Vagina (tissue), 2 donors: Measurements from ENCODE around the gene ZNF17. TPM values are rescaled to one million over a fixed set of nuclear protein-coding genes. Genes with fewer than 3 reads are reported as not detected.
A peak's percentile ranks its signal among the peaks of the same experiment; 100 is the strongest.

Experiments used
- DNase-seq, 2 donors: peaks; one replicate each; pipeline ENCODE4 v3.0.0-alpha.2; 2017; ENCODE audit errors: extremely low spot score in 2 of 2
- H3K27ac ChIP-seq: fragments of 200-600 bp; sonication (generic); one replicate; pipeline ENCODE4 v1.5.1; 2019
- H3K27me3 ChIP-seq: fragments of 200-600 bp; sonication (generic); one replicate; pipeline ENCODE4 v1.5.1; 2019
- H3K36me3 ChIP-seq, 2 donors: fragments of 200-600 bp; sonication (generic); one replicate each; pipeline ENCODE4 v1.5.1; 2017 to 2019
- H3K4me1 ChIP-seq: fragments of 200-600 bp; sonication (generic); one replicate; pipeline ENCODE4 v1.5.1; 2019
- H3K4me3 ChIP-seq, 2 donors: fragments of 200-600 bp; sonication (generic); 1 replicate in 1 of 2; 2 replicates in 1 of 2; pipeline ENCODE4 v1.5.1; 2016 to 2019
- H3K9me3 ChIP-seq: fragments of 200-600 bp; sonication (generic); one replicate; pipeline ENCODE4 v1.5.1; 2019
- CTCF ChIP-seq, 3 experiments: fragments of 450-650 bp in 2 of 3; fragments of 200-600 bp in 1 of 3; sonication (generic) in 1 of 3; IDR thresholded peaks; one replicate each; pipeline ENCODE4 v1.5.1; 2017 to 2019; ENCODE audit warnings: antibody characterized with exemption in 3 of 3, mild to moderate bottlenecking in 2 of 3, moderate library complexity in 2 of 3
- POLR2A ChIP-seq, 2 donors: fragments of 450-650 bp; IDR thresholded peaks; one replicate each; pipeline ENCODE4 v1.6.1; 2017; ENCODE audit warnings: antibody characterized with exemption in 2 of 2, mild to moderate bottlenecking in 2 of 2, moderate library complexity in 2 of 2
- POLR2AphosphoS5 ChIP-seq, 2 donors: sonication (generic); formaldehyde crosslinking; IDR thresholded peaks; one replicate each; pipeline ENCODE4 v1.9.0; 2017; ENCODE audit warnings: antibody characterized with exemption in 2 of 2, mild to moderate bottlenecking in 2 of 2, low read depth in 1 of 2; ENCODE audit not compliant: insufficient read depth in 1 of 2
- intact Hi-C: fragments of 100-400 bp; cut with DNase I; formaldehyde crosslinking; loops from one replicate; pipeline ENCODE4 v1.15.1; 2023
- small RNA-seq: library from RNA; depleted of rRNA; stranded (forward); fragments of <200 nt; gene quantifications from one replicate; pipeline ENCODE3, GENCODE V24; 2016
- total RNA-seq: library from RNA; depleted of rRNA; stranded (reverse); fragments of >200 nt; gene quantifications from one replicate; pipeline ENCODE4 v1.2.3, GENCODE V29; 2016

Gene ZNF17
- total RNA-seq, 1 donor from 2014 or later, result 18.4 TPM

- H3K27ac ChIP-seq, result no peak overlapping the region
- DNase-seq, result no peak
- intact Hi-C loops, result no loop called here
- peaks cover 65% of the 10 kb centered on the region for H3K9me3 ChIP-seq
- H3K27me3 ChIP-seq, result no peaks in the 10 kb centered on the region
- H3K4me3 ChIP-seq, result peak overlapping the region in 1 of 2 donors; percentile 21
- H3K4me1 ChIP-seq, result no peaks in the 10 kb centered on the region
- no peak for TF ChIP-seq POLR2A (IDR thresholded peaks at IDR 0.05)
- TF ChIP-seq CTCF (IDR thresholded peaks at IDR 0.05), result no peak
- TF ChIP-seq POLR2AphosphoS5 (IDR thresholded peaks at IDR 0.05; ENCODE audit: insufficient read depth in 1 of 2, low read depth in 1 of 2), result no peak
- H3K36me3 ChIP-seq, result peaks cover 0 to 7% of the 10 kb centered on the region in 2 donors
Measured at GRCh38 chr19:57465680-57466381, 54.9 kb downstream of the ZNF17 start.

GRCh38 chr19:57466489-57466888 is 55.5 kb downstream of the ZNF17 start:
- Histone ChIP-seq H3K9me3 (peaks cover 66% of the 10 kb centered on the region), H3K4me3 (peak overlapping the region in 1 of 2 donors; percentile 21), H3K27ac (no peak overlapping the region), H3K4me1 (no peaks in the 10 kb centered on the region), H3K27me3 (no peaks in the 10 kb centered on the region), H3K36me3 (peaks cover 0 to 7% of the 10 kb centered on the region in 2 donors)
- TF ChIP-seq CTCF (IDR thresholded peaks at IDR 0.05) (no peak), POLR2A (IDR thresholded peaks at IDR 0.05) (no peak), POLR2AphosphoS5 (IDR thresholded peaks at IDR 0.05; ENCODE audit: insufficient read depth in 1 of 2, low read depth in 1 of 2) (no peak)
- no peak for DNase-seq
- intact Hi-C loops, result no loop called here

Small RNA genes within 50 kb of the gene (small RNA-seq; reads per million reads assigned to genes)
- not detected for gene VN1R107P

Other genes with a start within 250 kb of the ZNF17 start
- gene DUXA, start 243.7 kb upstream of the ZNF17 start, total RNA-seq, result not detected
- 25.0 TPM for gene ZNF264, start 219.7 kb upstream of the ZNF17 start, total RNA-seq
- 0.74 TPM for gene AURKC, start 180.1 kb upstream of the ZNF17 start, total RNA-seq
- gene ZNF805, start 170.5 kb upstream of the ZNF17 start, total RNA-seq, result 18.2 TPM
- gene ZNF460, start 130.7 kb upstream of the ZNF17 start, total RNA-seq, result 76.1 TPM
- gene ZNF543, start 90.7 kb upstream of the ZNF17 start, total RNA-seq, result 6.9 TPM
- gene ZNF304, start 59.9 kb upstream of the ZNF17 start, total RNA-seq, result 5.9 TPM
- 8.6 TPM for gene TRAPPC2B, start 47.6 kb upstream of the ZNF17 start, total RNA-seq
- 3.2 TPM for gene ZNF547, start 47.6 kb upstream of the ZNF17 start, total RNA-seq
- gene ZNF548, start 21.3 kb upstream of the ZNF17 start, total RNA-seq, result 17.2 TPM
- 5.2 TPM for gene ZNF749, start 24.2 kb downstream of the ZNF17 start, total RNA-seq
- 0.49 TPM for gene VN1R1, start 46.0 kb downstream of the ZNF17 start, total RNA-seq
- 6.9 TPM for gene ZNF772, start 66.4 kb downstream of the ZNF17 start, total RNA-seq
- gene ZNF419, start 76.6 kb downstream of the ZNF17 start, total RNA-seq, result 16.0 TPM
- 13.8 TPM for gene ZNF773, start 88.8 kb downstream of the ZNF17 start, total RNA-seq
- 4.9 TPM for gene ZNF549, start 116.2 kb downstream of the ZNF17 start, total RNA-seq
- 8.1 TPM for gene ZNF550, start 148.7 kb downstream of the ZNF17 start, total RNA-seq
- gene ZNF416, start 167.8 kb downstream of the ZNF17 start, total RNA-seq, result 3.9 TPM
- gene ZIK1, start 173.0 kb downstream of the ZNF17 start, total RNA-seq, result 4.4 TPM
- gene ZNF530, start 188.7 kb downstream of the ZNF17 start, total RNA-seq, result 0.74 TPM
- gene ZNF134, start 203.1 kb downstream of the ZNF17 start, total RNA-seq, result 9.1 TPM
- 7.1 TPM for gene ZNF211, start 222.0 kb downstream of the ZNF17 start, total RNA-seq